K562 (cell line): ENCODE data around the gene EFCAB9. TPM values are rescaled to one million over a fixed set of nuclear protein-coding genes. Genes with fewer than 3 reads are reported as not detected.
A peak's percentile ranks its signal among the peaks of the same experiment; 100 is the strongest.

ENCODE experiments used
- ATF7 ChIP-seq: fragments of 450-650 bp; IDR thresholded peaks from 2 replicates; pipeline ENCODE4 v1.7.1; 2014; ENCODE audit warnings: mild to moderate bottlenecking, moderate library complexity
- DPF2 ChIP-seq: fragments of 450-650 bp; IDR thresholded peaks from 2 replicates; pipeline ENCODE4 v1.6.1; 2016
- ESRRA ChIP-seq: fragments of 450-650 bp; IDR thresholded peaks from 2 replicates; pipeline ENCODE4 v1.6.1; 2014; ENCODE audit warnings: low read depth, mild to moderate bottlenecking, moderate library complexity, borderline replicate concordance
- HNRNPLL ChIP-seq: fragments of 200-400 bp; formaldehyde crosslinking; IDR thresholded peaks from 2 replicates; pipeline ENCODE4 v1.6.1; 2017; ENCODE audit warnings: low read length, low read depth, mild to moderate bottlenecking; ENCODE audit not compliant: poor library complexity, severe bottlenecking
- MCM2 ChIP-seq: fragments of 450-650 bp; IDR thresholded peaks from 2 replicates; pipeline ENCODE4 v1.6.1; 2017; ENCODE audit warnings: low read depth, mild to moderate bottlenecking
- NCOA6 ChIP-seq: fragments of 450-650 bp; IDR thresholded peaks from 2 replicates; pipeline ENCODE4 v1.6.1; 2017; ENCODE audit warnings: mild to moderate bottlenecking
- NFE2L1 ChIP-seq: fragments of 450-650 bp; IDR thresholded peaks from 2 replicates; pipeline ENCODE4 v1.6.1; 2016; ENCODE audit warnings: missing genetic modification characterization, low read depth, mild to moderate bottlenecking, missing compliant biosample characterization, moderate library complexity, borderline replicate concordance
- SMARCA4 ChIP-seq: fragments of 450-650 bp; IDR thresholded peaks from 2 replicates; pipeline ENCODE4 v1.6.1; 2016
- SMARCA5 ChIP-seq: fragments of 450-650 bp; IDR thresholded peaks from 2 replicates; pipeline ENCODE4 v1.6.1; 2016
- SNRNP70 ChIP-seq: fragments of 200-400 bp; formaldehyde crosslinking; optimal IDR thresholded peaks from 2 replicates; pipeline ENCODE3; 2017; ENCODE audit warnings: low read depth, low read length
- THAP7 ChIP-seq: fragments of 250-450 bp; sonication (Bioruptor Pico); IDR thresholded peaks from 2 replicates; pipeline ENCODE4 v1.5.0; 2021
- ZNF592 ChIP-seq: fragments of 450-650 bp; IDR thresholded peaks from 2 replicates; pipeline ENCODE4 v1.6.1; 2017; ENCODE audit warnings: antibody characterized with exemption, mild to moderate bottlenecking
- polyA plus RNA-seq, 8 experiments: library from polyadenylated mRNA; depleted of rRNA in 4 of 8; stranded (reverse) in 5 of 8; unstranded in 3 of 8; fragments of >200 nt; fragmentation: Nextera tagmentation in 2 of 8; fragmentation: Illumina TruSeq in 1 of 8; extraction: Ambion mirVana in 2 of 8; extraction: Trizol in 1 of 8; gene quantifications; 2 replicates each; pipeline versions ENCODE4 v1.2.1 to v1.2.3, GENCODE V29; 2011 to 2014; ENCODE audit warnings: inconsistent platforms in 1 of 8, missing spikeins in 1 of 8
- total RNA-seq, 7 experiments: library from RNA; depleted of rRNA in 6 of 7; stranded (reverse); fragments of >200 nt in 6 of 7; fragmentation: Illumina TruSeq in 2 of 7; extraction: Trizol in 2 of 7; gene quantifications; 2 replicates each; pipeline versions ENCODE4 v1.2.1 to v1.2.3, GENCODE V29; 2011 to 2021; ENCODE audit warnings: low replicate concordance in 1 of 7
- TF ChIP-seq, protein P1 (sequence below), 3 experiments: IDR thresholded peaks in 2 of 3; conservative IDR thresholded peaks in 1 of 3; 2 replicates each; pipeline ENCODE4 v1.5.1; 2011 to 2012; ENCODE audit warnings: low read length in 3 of 3, mild to moderate bottlenecking in 3 of 3, control low read depth in 2 of 3, improper control_type of control experiment in 1 of 3, inconsistent platforms in 1 of 3, low read depth in 1 of 3, mixed read lengths in 1 of 3, moderate library complexity in 1 of 3; ENCODE audit not compliant: insufficient read depth in 2 of 3
- TF ChIP-seq, protein P2 (sequence below), 2 experiments: fragments of 450-650 bp in 1 of 2; IDR thresholded peaks; 2 replicates each; pipeline ENCODE4 v1.6.1; 2011 to 2017; ENCODE audit warnings: low read depth in 2 of 2, antibody characterized with exemption in 1 of 2, borderline replicate concordance in 1 of 2, low read length in 1 of 2, mild to moderate bottlenecking in 1 of 2, mixed read lengths in 1 of 2; ENCODE audit not compliant: control insufficient read depth in 1 of 2
- TF ChIP-seq, protein P3 (sequence below): fragments of 450-650 bp; IDR thresholded peaks from 2 replicates; pipeline ENCODE4 v1.7.0; 2016; ENCODE audit warnings: borderline replicate concordance

Gene EFCAB9
- total and polyA plus RNA-seq, 9 of the 15 experiments (the other 6 are each of a cell fraction or from before 2014, with no cell fraction given) = not detected

GRCh38 chr5:172187118-172188032 is 6.6 kb upstream of the EFCAB9 start (continued):
- TF ChIP-seq SMARCA5 = peak; percentile 53; the same call in 1 of the 2 replicates
- 0 out of 2 replicates have a peak, but pooled peaks have one; percentile 44 for TF ChIP-seq SMARCA4
- TF ChIP-seq NCOA6 = peak; percentile 30; the same call in 1 of the 2 replicates
- no peak for TF ChIP-seq SNRNP70
- TF ChIP-seq NFE2L1 (tag) = no peak
- no peak for TF ChIP-seq ZNF592
- TF ChIP-seq THAP7 = no peak
- TF ChIP-seq DPF2 = 0 out of 2 replicates have a peak, but pooled peaks have one; percentile 60
- no peak for TF ChIP-seq ESRRA
- no peak for TF ChIP-seq HNRNPLL
- TF ChIP-seq, protein P1, sequence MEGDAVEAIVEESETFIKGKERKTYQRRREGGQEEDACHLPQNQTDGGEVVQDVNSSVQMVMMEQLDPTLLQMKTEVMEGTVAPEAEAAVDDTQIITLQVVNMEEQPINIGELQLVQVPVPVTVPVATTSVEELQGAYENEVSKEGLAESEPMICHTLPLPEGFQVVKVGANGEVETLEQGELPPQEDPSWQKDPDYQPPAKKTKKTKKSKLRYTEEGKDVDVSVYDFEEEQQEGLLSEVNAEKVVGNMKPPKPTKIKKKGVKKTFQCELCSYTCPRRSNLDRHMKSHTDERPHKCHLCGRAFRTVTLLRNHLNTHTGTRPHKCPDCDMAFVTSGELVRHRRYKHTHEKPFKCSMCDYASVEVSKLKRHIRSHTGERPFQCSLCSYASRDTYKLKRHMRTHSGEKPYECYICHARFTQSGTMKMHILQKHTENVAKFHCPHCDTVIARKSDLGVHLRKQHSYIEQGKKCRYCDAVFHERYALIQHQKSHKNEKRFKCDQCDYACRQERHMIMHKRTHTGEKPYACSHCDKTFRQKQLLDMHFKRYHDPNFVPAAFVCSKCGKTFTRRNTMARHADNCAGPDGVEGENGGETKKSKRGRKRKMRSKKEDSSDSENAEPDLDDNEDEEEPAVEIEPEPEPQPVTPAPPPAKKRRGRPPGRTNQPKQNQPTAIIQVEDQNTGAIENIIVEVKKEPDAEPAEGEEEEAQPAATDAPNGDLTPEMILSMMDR (IDR thresholded peaks at IDR 0.05 in 2 of 3, conservative IDR thresholded peaks at IDR 0.05 in 1 of 3; ENCODE audit: insufficient read depth in 2 of 3, low read depth in 1 of 3, low read length in 3 of 3) = no peak
- no peak for TF ChIP-seq ATF7
- TF ChIP-seq, protein P2, sequence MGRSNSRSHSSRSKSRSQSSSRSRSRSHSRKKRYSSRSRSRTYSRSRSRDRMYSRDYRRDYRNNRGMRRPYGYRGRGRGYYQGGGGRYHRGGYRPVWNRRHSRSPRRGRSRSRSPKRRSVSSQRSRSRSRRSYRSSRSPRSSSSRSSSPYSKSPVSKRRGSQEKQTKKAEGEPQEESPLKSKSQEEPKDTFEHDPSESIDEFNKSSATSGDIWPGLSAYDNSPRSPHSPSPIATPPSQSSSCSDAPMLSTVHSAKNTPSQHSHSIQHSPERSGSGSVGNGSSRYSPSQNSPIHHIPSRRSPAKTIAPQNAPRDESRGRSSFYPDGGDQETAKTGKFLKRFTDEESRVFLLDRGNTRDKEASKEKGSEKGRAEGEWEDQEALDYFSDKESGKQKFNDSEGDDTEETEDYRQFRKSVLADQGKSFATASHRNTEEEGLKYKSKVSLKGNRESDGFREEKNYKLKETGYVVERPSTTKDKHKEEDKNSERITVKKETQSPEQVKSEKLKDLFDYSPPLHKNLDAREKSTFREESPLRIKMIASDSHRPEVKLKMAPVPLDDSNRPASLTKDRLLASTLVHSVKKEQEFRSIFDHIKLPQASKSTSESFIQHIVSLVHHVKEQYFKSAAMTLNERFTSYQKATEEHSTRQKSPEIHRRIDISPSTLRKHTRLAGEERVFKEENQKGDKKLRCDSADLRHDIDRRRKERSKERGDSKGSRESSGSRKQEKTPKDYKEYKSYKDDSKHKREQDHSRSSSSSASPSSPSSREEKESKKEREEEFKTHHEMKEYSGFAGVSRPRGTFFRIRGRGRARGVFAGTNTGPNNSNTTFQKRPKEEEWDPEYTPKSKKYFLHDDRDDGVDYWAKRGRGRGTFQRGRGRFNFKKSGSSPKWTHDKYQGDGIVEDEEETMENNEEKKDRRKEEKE (IDR thresholded peaks at IDR 0.05; ENCODE audit: borderline replicate concordance in 1 of 2, control insufficient read depth in 1 of 2, low read depth in 2 of 2, low read length in 1 of 2) = no peak
- TF ChIP-seq, protein P3, sequence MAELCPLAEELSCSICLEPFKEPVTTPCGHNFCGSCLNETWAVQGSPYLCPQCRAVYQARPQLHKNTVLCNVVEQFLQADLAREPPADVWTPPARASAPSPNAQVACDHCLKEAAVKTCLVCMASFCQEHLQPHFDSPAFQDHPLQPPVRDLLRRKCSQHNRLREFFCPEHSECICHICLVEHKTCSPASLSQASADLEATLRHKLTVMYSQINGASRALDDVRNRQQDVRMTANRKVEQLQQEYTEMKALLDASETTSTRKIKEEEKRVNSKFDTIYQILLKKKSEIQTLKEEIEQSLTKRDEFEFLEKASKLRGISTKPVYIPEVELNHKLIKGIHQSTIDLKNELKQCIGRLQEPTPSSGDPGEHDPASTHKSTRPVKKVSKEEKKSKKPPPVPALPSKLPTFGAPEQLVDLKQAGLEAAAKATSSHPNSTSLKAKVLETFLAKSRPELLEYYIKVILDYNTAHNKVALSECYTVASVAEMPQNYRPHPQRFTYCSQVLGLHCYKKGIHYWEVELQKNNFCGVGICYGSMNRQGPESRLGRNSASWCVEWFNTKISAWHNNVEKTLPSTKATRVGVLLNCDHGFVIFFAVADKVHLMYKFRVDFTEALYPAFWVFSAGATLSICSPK = no peak
- TF ChIP-seq MCM2 = no peak
